ENCODE measurements around the gene DNASE2B.

- no peak for TF ChIP-seq CTCF (IDR thresholded peaks at IDR 0.05)
- no peak for TF ChIP-seq RAD21 (conservative IDR thresholded peaks at IDR 0.05 in 1 of 2, IDR thresholded peaks at IDR 0.05 in 1 of 2)
- no peak for TF ChIP-seq POLR2A (IDR thresholded peaks at IDR 0.05; ENCODE audit: low read length)
- no peak for TF ChIP-seq CEBPB (IDR thresholded peaks at IDR 0.05)
- TF ChIP-seq HMGXB4 (CRISPR knock-in tag; IDR thresholded peaks at IDR 0.05; ENCODE audit: borderline replicate concordance): no peak
- TF ChIP-seq POLR2AphosphoS2 (conservative IDR thresholded peaks at IDR 0.05; ENCODE audit: low read length): no peak
- no peak for TF ChIP-seq CHD2 (IDR thresholded peaks at IDR 0.05; ENCODE audit: low read length, partially characterized antibody)
These were observed 63.8 kb downstream of the DNASE2B start for GRCh38 chr1:84462118-84462517.

Data from A549 (cell line).